ENCODE data around the gene DNAH5. TPM values are rescaled to one million over a fixed set of nuclear protein-coding genes. Genes with fewer than 3 reads are reported as not detected.
A peak's percentile ranks its signal among the peaks of the same experiment; 100 is the strongest.

DNAH5 gene
- total RNA-seq, 1 donor from 2014 or later: 13.8 TPM

DNA sequence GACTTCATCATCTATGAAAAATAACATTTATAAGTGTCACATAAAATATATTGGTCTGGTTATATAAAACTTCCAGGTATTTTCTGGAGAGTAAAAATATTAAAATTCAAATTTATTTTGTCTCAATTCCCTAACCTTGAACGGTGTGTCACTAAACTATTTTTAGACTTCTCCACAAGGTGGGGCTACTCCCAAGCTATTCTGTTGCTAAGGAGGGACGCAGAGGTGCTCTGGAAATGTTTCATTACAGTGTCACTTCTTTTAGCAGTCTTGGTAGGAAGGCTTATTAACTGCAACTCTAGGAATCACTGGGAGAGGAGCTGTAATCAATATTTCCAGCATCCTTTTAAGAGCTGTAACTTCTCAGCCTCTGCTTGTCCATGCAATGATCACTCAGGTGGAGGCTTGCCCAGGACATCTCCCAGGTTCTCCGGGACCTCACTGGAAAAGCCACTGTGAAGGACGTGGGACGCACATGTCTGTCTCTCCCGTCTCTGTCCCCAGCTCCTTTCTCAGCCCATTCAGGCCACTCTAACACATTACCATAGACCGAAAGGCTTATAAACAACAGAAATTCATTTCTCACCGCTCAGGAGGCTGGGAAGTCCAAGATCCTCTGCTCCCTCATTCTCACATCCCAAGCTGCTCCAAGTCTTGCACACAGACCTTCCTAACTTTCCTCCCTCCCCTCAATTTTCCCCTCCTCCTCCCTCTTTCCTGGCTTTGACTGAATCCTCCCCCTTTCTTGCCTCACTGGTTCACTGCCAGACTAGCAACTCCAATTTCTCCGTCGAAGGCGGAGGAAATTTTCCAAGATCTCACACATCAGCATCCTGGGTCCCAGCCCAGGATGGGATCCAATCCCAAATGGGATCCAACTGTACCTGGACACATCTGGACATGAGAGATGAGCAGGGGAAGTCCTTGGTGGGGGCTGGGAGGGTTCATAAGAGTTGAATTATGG, 32.7 kb upstream of the DNAH5 start:
- Histone ChIP-seq H3K9me3 (no peaks in the 10 kb centered on the region), H3K4me3 (no peak overlapping the region), H3K27ac (no peak overlapping the region), H3K36me3 (no peaks in the 10 kb centered on the region), H3K4me1 (no peaks in the 10 kb centered on the region), H3K27me3 (ENCODE audit: low read depth) (peaks cover 3% of the 10 kb centered on the region)
- TF ChIP-seq, protein P1, sequence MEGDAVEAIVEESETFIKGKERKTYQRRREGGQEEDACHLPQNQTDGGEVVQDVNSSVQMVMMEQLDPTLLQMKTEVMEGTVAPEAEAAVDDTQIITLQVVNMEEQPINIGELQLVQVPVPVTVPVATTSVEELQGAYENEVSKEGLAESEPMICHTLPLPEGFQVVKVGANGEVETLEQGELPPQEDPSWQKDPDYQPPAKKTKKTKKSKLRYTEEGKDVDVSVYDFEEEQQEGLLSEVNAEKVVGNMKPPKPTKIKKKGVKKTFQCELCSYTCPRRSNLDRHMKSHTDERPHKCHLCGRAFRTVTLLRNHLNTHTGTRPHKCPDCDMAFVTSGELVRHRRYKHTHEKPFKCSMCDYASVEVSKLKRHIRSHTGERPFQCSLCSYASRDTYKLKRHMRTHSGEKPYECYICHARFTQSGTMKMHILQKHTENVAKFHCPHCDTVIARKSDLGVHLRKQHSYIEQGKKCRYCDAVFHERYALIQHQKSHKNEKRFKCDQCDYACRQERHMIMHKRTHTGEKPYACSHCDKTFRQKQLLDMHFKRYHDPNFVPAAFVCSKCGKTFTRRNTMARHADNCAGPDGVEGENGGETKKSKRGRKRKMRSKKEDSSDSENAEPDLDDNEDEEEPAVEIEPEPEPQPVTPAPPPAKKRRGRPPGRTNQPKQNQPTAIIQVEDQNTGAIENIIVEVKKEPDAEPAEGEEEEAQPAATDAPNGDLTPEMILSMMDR (IDR thresholded peaks at IDR 0.05): peak; percentile 27
- no peak for DNase-seq
- ATAC-seq: peak; percentile 54 to 75
- intact Hi-C loops (cut with DNase I): no loop called here

DNA sequence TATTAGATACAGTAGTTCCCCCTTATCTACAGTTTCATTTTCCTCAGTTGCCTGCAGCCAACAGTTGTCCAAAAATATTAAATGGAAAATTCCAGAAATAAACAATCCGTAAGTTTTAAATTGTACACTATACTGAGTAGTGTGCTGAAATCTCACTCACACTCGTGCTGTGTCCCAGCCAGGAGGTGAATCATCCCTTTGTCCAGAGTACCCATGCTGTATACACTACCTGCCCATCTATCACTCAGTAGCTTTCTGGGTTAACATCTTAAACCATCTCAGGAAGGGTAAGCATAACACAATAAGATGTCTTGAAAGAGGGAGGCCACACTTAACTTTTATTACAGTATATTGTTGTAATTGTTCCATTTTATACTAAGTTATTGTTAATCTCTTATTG, 31.7 kb upstream of the DNAH5 start:
- H3K4me3 ChIP-seq: no peak overlapping the region
- H3K4me1 ChIP-seq: no peaks in the 10 kb centered on the region
- intact Hi-C loops (cut with DNase I): no loop called here
- ATAC-seq (no peak), DNase-seq (no peak)
- H3K27ac ChIP-seq: no peak overlapping the region
- no peaks in the 10 kb centered on the region for H3K9me3 ChIP-seq
- peaks cover 3% of the 10 kb centered on the region for H3K27me3 ChIP-seq (ENCODE audit: low read depth)
- TF ChIP-seq, protein P1 (IDR thresholded peaks at IDR 0.05): no peak
- H3K36me3 ChIP-seq: no peaks in the 10 kb centered on the region

GRCh38 chr5:13975246-13975645, 30.8 kb upstream of the DNAH5 start:
- DNase-seq: no peak

GRCh38 chr5:13973724-13974123, 29.2 kb upstream of the DNAH5 start:
- intact Hi-C loops (cut with DNase I): no loop called here

More at GRCh38 chr5:13975246-13975645, 30.8 kb upstream of the DNAH5 start:
- no peak for ATAC-seq
- Histone ChIP-seq H3K36me3 (no peaks in the 10 kb centered on the region), H3K4me1 (no peaks in the 10 kb centered on the region), H3K27me3 (ENCODE audit: low read depth) (peaks cover 3% of the 10 kb centered on the region), H3K9me3 (no peaks in the 10 kb centered on the region), H3K4me3 (no peak overlapping the region), H3K27ac (no peak overlapping the region)
- intact Hi-C loops (cut with DNase I): no loop called here
- TF ChIP-seq, protein P1 (IDR thresholded peaks at IDR 0.05): no peak

GRCh38 chr5:13972029-13972428, 27.5 kb upstream of the DNAH5 start:
- H3K4me1 ChIP-seq: no peaks in the 10 kb centered on the region
- H3K4me3 ChIP-seq: no peak overlapping the region
- no peak overlapping the region for H3K27ac ChIP-seq
- H3K27me3 ChIP-seq (ENCODE audit: low read depth): peaks cover 3% of the 10 kb centered on the region
- ATAC-seq: no peak
- TF ChIP-seq, protein P1 (IDR thresholded peaks at IDR 0.05): no peak
- H3K36me3 ChIP-seq: no peaks in the 10 kb centered on the region
- DNase-seq: no peak
- intact Hi-C loops (cut with DNase I): no loop called here
- H3K9me3 ChIP-seq: no peaks in the 10 kb centered on the region

More at GRCh38 chr5:13973724-13974123, 29.2 kb upstream of the DNAH5 start:
- ATAC-seq: no peak
- TF ChIP-seq, protein P1 (IDR thresholded peaks at IDR 0.05): no peak
- no peak for DNase-seq
- Histone ChIP-seq H3K4me1 (no peaks in the 10 kb centered on the region), H3K9me3 (no peaks in the 10 kb centered on the region), H3K27ac (no peak overlapping the region), H3K27me3 (ENCODE audit: low read depth) (peaks cover 3% of the 10 kb centered on the region), H3K36me3 (no peaks in the 10 kb centered on the region), H3K4me3 (no peak overlapping the region)
